ENCODE measurements around the gene PLXND1.

GRCh38 chr3:129554356-129555152, 51.9 kb downstream of the PLXND1 start:
- TF ChIP-seq CTCF (IDR thresholded peaks at IDR 0.05) (no peak), POLR2A (IDR thresholded peaks at IDR 0.05) (no peak)

All from lower leg skin (tissue), 3 donors.